GM12878 (cell line): ENCODE data around the gene DUT. TPM values are rescaled to one million over a fixed set of nuclear protein-coding genes. Genes with fewer than 3 reads are reported as not detected.

Experiments used
- ATAC-seq: fragments of 200-7000 bp; cut with Tn5 transposase; 3 replicates; pipeline ENCODE4 v1.9.1; 2020; ENCODE audit warnings: mild to moderate bottlenecking, moderate library complexity
- BruUV-seq: library from RNA; stranded (reverse); fragments of 400-500 nt; replicated peaks from 2 replicates; lab custom pipeline; 2021; lab: Mats Ljungman, UMichigan
- CTCF ChIA-PET: fragments of 300-600 bp; sonication (Branson Sonifier 250); formaldehyde crosslinking; extraction: SDS; loops from one replicate; lab custom pipeline; 2021; ENCODE audit warnings: inconsistent platforms; lab: Yijun Ruan, JAX
- POLR2A ChIA-PET: fragments of 350-600 bp; formaldehyde crosslinking; extraction: SDS; loops from one replicate; lab custom pipeline; 2021; ENCODE audit warnings: inconsistent platforms; lab: Charles Lee
- RAD21 ChIA-PET: fragments of 300-600 bp; sonication (Branson Sonifier 250); formaldehyde crosslinking; loops from one replicate; lab custom pipeline; 2023; ENCODE audit warnings: antibody characterized with exemption; ENCODE audit not compliant: unreplicated experiment; lab: Charles Lee
- SMC1A ChIA-PET: fragments of 300-600 bp; sonication (Branson Sonifier 250); formaldehyde crosslinking; loops from one replicate; lab custom pipeline; 2023; ENCODE audit not compliant: unreplicated experiment, uncharacterized antibody; lab: Charles Lee
- DNase-seq: peaks from one replicate; pipeline ENCODE4 v3.0.0-alpha.2; 2011; ENCODE audit warnings: low read depth, low spot score
- FAIRE-seq: peaks from 3 replicates; lab custom pipeline; 2011; peaks lifted over from hg19 to GRCh38; lab: Jason Lieb, UNC
- H2AFZ ChIP-seq: 2 replicates; pipeline ENCODE4 v1.6.0; 2011; ENCODE audit warnings: low read depth, low read length, control low read depth; ENCODE audit not compliant: control insufficient read depth
- H3K27ac ChIP-seq: 2 replicates; pipeline ENCODE4 v1.5.1; 2011; ENCODE audit warnings: control low read depth; ENCODE audit not compliant: control insufficient read depth, insufficient read depth
- H3K27me3 ChIP-seq, 2 experiments: replicated peaks in 1 of 2; 2 replicates each; pipeline versions ENCODE4 v1.6.0 to v1.6.1; 2011; ENCODE audit warnings: low read length in 1 of 2; ENCODE audit not compliant: control insufficient read depth in 2 of 2, insufficient read depth in 2 of 2
- H3K36me3 ChIP-seq, 2 experiments: 2 replicates each; pipeline ENCODE4 v1.5.1; 2011; ENCODE audit warnings: low read length in 1 of 2; ENCODE audit not compliant: control insufficient read depth in 2 of 2, insufficient read depth in 2 of 2
- H3K4me1 ChIP-seq: 2 replicates; pipeline ENCODE4 v1.6.1; 2011; ENCODE audit warnings: mild to moderate bottlenecking, low read length, moderate library complexity, mixed read lengths; ENCODE audit not compliant: control insufficient read depth, insufficient read depth
- H3K4me2 ChIP-seq: 2 replicates; pipeline ENCODE4 v1.6.0; 2011; ENCODE audit warnings: control low read depth; ENCODE audit not compliant: control insufficient read depth, insufficient read depth
- H3K4me3 ChIP-seq: fragments of 200-600 bp; sonication (generic); 2 replicates; pipeline ENCODE4 v1.5.1; 2016
- H3K79me2 ChIP-seq: 2 replicates; pipeline ENCODE4 v1.6.0; 2011; ENCODE audit warnings: low read length; ENCODE audit not compliant: control insufficient read depth, insufficient read depth
- H3K9ac ChIP-seq: 2 replicates; pipeline ENCODE4 v1.8.0; 2011; ENCODE audit warnings: low read length, control low read depth, mixed read lengths; ENCODE audit not compliant: control insufficient read depth, insufficient read depth
- H3K9me3 ChIP-seq: replicated peaks from 3 replicates; pipeline ENCODE4 v1.5.1; 2011; ENCODE audit warnings: mild to moderate bottlenecking, low read length; ENCODE audit not compliant: control insufficient read depth, insufficient read depth
- H4K20me1 ChIP-seq: 2 replicates; pipeline ENCODE4 v1.6.0; 2011; ENCODE audit not compliant: control insufficient read depth, insufficient read depth
- CBX3 ChIP-seq: fragments of 200-600 bp; sonication (generic); IDR thresholded peaks from 2 replicates; pipeline ENCODE4 v1.6.1; 2016; ENCODE audit warnings: low read depth, borderline replicate concordance
- HDAC6 ChIP-seq: fragments of 200-600 bp; sonication (generic); IDR thresholded peaks from one replicate; pipeline ENCODE4 v1.8.0; 2017; ENCODE audit warnings: antibody characterized with exemption; ENCODE audit not compliant: unreplicated experiment
- MTA3 ChIP-seq: IDR thresholded peaks from 2 replicates; pipeline ENCODE4 v1.6.1; 2012; ENCODE audit warnings: low read length, inconsistent platforms, borderline replicate concordance
- NFYA ChIP-seq: IDR thresholded peaks from 2 replicates; pipeline ENCODE4 v1.6.1; 2011; ENCODE audit warnings: low read depth, mild to moderate bottlenecking, low read length, improper control_type of control experiment, borderline replicate concordance
- PAX8 ChIP-seq: fragments of 450-650 bp; IDR thresholded peaks from 2 replicates; pipeline ENCODE4 v1.6.1; 2017; ENCODE audit warnings: mild to moderate bottlenecking, moderate library complexity
- TCF12 ChIP-seq: IDR thresholded peaks from 2 replicates; pipeline ENCODE4 v1.6.1; 2011; ENCODE audit warnings: low read depth, mild to moderate bottlenecking, low read length
- WGBS: methylation state at CpG from one replicate; pipeline ENCODE4 v1.1.6; 2016; ENCODE audit warnings: low lambda C conversion rate; ENCODE audit not compliant: insufficient replicate concordance, insufficient coverage; ENCODE audit errors: missing lambda C conversion rate; 5-methylcytosine and 5-hydroxymethylcytosine counted together
- in situ Hi-C: fragments of 300-500 bp; cut with MboI; formaldehyde crosslinking; loops from 9 replicates; pipeline ENCODE4 v1.14.3; 2018; ENCODE audit warnings: mixed read lengths
- intact Hi-C: fragments of 100-400 bp; cut with micrococcal nuclease; formaldehyde crosslinking; loops from one replicate; pipeline ENCODE4 v1.14.2; 2022; ENCODE audit not compliant: unreplicated experiment
- polyA plus RNA-seq, 11 experiments: library from polyadenylated mRNA; depleted of rRNA in 4 of 11; unstranded in 6 of 11; stranded (reverse) in 5 of 11; fragments of >200 nt; fragmentation: Nextera tagmentation in 4 of 11; fragmentation: Illumina TruSeq in 1 of 11; extraction: Ambion mirVana in 4 of 11; extraction: Trizol in 1 of 11; gene quantifications; 1 replicate in 1 of 11; 2 replicates in 10 of 11; pipeline versions ENCODE4 v1.2.1 to v1.2.3, GENCODE V29; 2011 to 2016; ENCODE audit warnings: inconsistent platforms in 2 of 11, missing spikeins in 2 of 11, low read depth in 1 of 11
- total RNA-seq, 4 experiments: library from RNA; depleted of rRNA in 3 of 4; stranded (reverse); fragments of >200 nt in 3 of 4; fragmentation: Illumina TruSeq in 1 of 4; extraction: Trizol in 1 of 4; gene quantifications; 2 replicates each; pipeline versions ENCODE4 v1.2.1 to v1.2.3, GENCODE V29; 2013 to 2021
- TF ChIP-seq, protein P1 (sequence below): fragments of 450-650 bp; formaldehyde crosslinking; IDR thresholded peaks from 2 replicates; pipeline ENCODE4 v1.4.0; 2022; ENCODE audit warnings: mild to moderate bottlenecking, moderate library complexity
- TF ChIP-seq, protein P2 (sequence below): fragments of 450-650 bp; IDR thresholded peaks from 2 replicates; pipeline ENCODE4 v1.6.1; 2016; ENCODE audit warnings: mild to moderate bottlenecking
- TF ChIP-seq, protein P3 (sequence below): fragments of 450-650 bp; IDR thresholded peaks from 2 replicates; pipeline ENCODE4 v1.6.1; 2017; ENCODE audit warnings: mild to moderate bottlenecking, low read depth, inconsistent platforms; ENCODE audit not compliant: poor library complexity, severe bottlenecking

Gene DUT
- total and polyA plus RNA-seq, 10 of the 15 experiments (the other 5 are each of a cell fraction or from before 2014, with no cell fraction given): 20.1 to 452 (median 149) TPM

DNA sequence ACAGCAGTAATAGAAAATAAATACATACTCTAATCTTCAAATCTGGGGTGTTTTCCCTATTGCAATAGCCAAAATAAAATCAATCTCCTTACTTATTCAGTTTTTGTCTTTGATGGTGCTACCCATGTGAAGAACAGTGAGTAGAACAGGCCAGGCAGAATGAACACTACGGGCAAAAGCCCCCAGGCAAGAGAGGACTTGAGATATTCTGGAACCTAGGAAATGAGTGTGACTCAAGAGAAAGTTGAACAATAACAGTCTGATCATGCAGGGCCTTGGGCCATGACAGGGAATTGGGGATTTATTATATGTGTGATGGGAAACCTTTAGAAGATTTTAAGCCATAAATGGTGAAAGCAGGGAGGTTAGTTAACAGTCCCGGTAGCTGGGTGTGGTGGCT, 14.0 kb upstream of the DUT start:
- POLR2A ChIA-PET: no interaction called here
- no peaks in the 10 kb centered on the region for H3K4me1 ChIP-seq

More for the DNA sequence above, 14.0 kb upstream of the DUT start:
- CTCF ChIA-PET: no interaction called here
- SMC1A ChIA-PET: no interaction called here
- no peaks in the 10 kb centered on the region for H3K36me3 ChIP-seq
- H3K9ac ChIP-seq: no peak overlapping the region
- H3K4me3 ChIP-seq: no peak overlapping the region
- in situ Hi-C loops: no loop called here
- H4K20me1 ChIP-seq: no peaks in the 10 kb centered on the region
- H3K79me2 ChIP-seq: no peaks in the 10 kb centered on the region
- no peak overlapping the region for H3K27ac ChIP-seq
- RAD21 ChIA-PET: no interaction called here
- intact Hi-C loops: no loop called here
- no peak overlapping the region for H3K4me2 ChIP-seq
- no peaks in the 10 kb centered on the region for H3K9me3 ChIP-seq
- no peak for FAIRE-seq
- DNase-seq: no peak
- no peak overlapping the region for H2AFZ ChIP-seq
- BruUV-seq: no TSS peak
- TF ChIP-seq HDAC6 (no peak), TCF12 (no peak), CBX3 (no peak), NFYA (no peak), PAX8 (no peak), MTA3 (no peak)
- TF ChIP-seq, protein P1, sequence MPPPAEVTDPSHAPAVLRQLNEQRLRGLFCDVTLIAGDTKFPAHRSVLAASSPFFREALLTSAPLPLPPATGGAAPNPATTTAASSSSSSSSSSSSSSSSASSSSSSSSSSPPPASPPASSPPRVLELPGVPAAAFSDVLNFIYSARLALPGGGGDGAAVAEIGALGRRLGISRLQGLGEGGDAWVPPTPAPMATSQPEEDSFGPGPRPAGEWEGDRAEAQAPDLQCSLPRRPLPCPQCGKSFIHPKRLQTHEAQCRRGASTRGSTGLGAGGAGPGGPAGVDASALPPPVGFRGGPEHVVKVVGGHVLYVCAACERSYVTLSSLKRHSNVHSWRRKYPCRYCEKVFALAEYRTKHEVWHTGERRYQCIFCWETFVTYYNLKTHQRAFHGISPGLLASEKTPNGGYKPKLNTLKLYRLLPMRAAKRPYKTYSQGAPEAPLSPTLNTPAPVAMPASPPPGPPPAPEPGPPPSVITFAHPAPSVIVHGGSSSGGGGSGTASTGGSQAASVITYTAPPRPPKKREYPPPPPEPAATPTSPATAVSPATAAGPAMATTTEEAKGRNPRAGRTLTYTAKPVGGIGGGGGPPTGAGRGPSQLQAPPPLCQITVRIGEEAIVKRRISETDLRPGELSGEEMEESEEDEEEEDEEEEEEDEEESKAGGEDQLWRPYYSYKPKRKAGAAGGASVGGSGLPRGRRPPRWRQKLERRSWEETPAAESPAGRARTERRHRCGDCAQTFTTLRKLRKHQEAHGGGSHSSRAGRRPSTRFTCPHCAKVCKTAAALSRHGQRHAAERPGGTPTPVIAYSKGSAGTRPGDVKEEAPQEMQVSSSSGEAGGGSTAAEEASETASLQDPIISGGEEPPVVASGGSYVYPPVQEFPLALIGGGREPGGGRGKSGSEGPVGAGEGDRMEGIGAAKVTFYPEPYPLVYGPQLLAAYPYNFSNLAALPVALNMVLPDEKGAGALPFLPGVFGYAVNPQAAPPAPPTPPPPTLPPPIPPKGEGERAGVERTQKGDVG: no peak
- TF ChIP-seq, protein P2, sequence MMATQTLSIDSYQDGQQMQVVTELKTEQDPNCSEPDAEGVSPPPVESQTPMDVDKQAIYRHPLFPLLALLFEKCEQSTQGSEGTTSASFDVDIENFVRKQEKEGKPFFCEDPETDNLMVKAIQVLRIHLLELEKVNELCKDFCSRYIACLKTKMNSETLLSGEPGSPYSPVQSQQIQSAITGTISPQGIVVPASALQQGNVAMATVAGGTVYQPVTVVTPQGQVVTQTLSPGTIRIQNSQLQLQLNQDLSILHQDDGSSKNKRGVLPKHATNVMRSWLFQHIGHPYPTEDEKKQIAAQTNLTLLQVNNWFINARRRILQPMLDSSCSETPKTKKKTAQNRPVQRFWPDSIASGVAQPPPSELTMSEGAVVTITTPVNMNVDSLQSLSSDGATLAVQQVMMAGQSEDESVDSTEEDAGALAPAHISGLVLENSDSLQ: no peak
- TF ChIP-seq, protein P3, sequence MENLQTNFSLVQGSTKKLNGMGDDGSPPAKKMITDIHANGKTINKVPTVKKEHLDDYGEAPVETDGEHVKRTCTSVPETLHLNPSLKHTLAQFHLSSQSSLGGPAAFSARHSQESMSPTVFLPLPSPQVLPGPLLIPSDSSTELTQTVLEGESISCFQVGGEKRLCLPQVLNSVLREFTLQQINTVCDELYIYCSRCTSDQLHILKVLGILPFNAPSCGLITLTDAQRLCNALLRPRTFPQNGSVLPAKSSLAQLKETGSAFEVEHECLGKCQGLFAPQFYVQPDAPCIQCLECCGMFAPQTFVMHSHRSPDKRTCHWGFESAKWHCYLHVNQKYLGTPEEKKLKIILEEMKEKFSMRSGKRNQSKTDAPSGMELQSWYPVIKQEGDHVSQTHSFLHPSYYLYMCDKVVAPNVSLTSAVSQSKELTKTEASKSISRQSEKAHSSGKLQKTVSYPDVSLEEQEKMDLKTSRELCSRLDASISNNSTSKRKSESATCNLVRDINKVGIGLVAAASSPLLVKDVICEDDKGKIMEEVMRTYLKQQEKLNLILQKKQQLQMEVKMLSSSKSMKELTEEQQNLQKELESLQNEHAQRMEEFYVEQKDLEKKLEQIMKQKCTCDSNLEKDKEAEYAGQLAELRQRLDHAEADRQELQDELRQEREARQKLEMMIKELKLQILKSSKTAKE: no peak
- WGBS: 43% methylated on average over 2 of the region's 2 CpGs
- no peak for ATAC-seq
- no peaks in the 10 kb centered on the region; a peak in 1 of 4 replicates for H3K27me3 ChIP-seq
